ENCODE results near the gene MAGI1. TPM values are rescaled to one million over a fixed set of nuclear protein-coding genes. Genes with fewer than 3 reads are reported as not detected.

MAGI1 gene
- total and polyA plus RNA-seq, 7 donors = 10.2 to 54.0 (median 29.8) TPM

- Histone ChIP-seq H3K4me1 (peaks cover 0 to 14% (median 4%) of the 10 kb centered on the region in 4 donors), H3K36me3 (no peaks in the 10 kb centered on the region), H3K4me3 (no peak overlapping the region), H3K9me3 (no peaks in the 10 kb centered on the region), H3K27me3 (no peaks in the 10 kb centered on the region), H3K27ac (no peak overlapping the region)
- intact Hi-C loops (cut with DNase I) = no loop called here
- TF ChIP-seq, protein P1, sequence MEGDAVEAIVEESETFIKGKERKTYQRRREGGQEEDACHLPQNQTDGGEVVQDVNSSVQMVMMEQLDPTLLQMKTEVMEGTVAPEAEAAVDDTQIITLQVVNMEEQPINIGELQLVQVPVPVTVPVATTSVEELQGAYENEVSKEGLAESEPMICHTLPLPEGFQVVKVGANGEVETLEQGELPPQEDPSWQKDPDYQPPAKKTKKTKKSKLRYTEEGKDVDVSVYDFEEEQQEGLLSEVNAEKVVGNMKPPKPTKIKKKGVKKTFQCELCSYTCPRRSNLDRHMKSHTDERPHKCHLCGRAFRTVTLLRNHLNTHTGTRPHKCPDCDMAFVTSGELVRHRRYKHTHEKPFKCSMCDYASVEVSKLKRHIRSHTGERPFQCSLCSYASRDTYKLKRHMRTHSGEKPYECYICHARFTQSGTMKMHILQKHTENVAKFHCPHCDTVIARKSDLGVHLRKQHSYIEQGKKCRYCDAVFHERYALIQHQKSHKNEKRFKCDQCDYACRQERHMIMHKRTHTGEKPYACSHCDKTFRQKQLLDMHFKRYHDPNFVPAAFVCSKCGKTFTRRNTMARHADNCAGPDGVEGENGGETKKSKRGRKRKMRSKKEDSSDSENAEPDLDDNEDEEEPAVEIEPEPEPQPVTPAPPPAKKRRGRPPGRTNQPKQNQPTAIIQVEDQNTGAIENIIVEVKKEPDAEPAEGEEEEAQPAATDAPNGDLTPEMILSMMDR (IDR thresholded peaks at IDR 0.05) = no peak
- TF ChIP-seq POLR2AphosphoS5 (IDR thresholded peaks at IDR 0.05) (no peak), EP300 (IDR thresholded peaks at IDR 0.05) (no peak), POLR2A (IDR thresholded peaks at IDR 0.05) (no peak)
- 86 to 89% methylated on average over 8 of the region's 8 CpGs for whole genome bisulfite sequencing, 2 donors
- no peak for DNase-seq
Observed at GRCh38 chr3:66018057-66019033, 20.4 kb downstream of the MAGI1 start.

- no peak overlapping the region for H3K4me3 ChIP-seq
- 60 to 68% methylated on average over 5 of the region's 5 CpGs for WGBS, 2 donors
- H3K9me3 ChIP-seq = no peaks in the 10 kb centered on the region
- no peak for DNase-seq
- H3K36me3 ChIP-seq = no peaks in the 10 kb centered on the region
- H3K4me1 ChIP-seq = peaks cover 0 to 14% (median 4%) of the 10 kb centered on the region in 4 donors
- H3K27ac ChIP-seq = no peak overlapping the region
- TF ChIP-seq, protein P1 (IDR thresholded peaks at IDR 0.05) = no peak
- TF ChIP-seq POLR2A (IDR thresholded peaks at IDR 0.05) = no peak
- TF ChIP-seq POLR2AphosphoS5 (IDR thresholded peaks at IDR 0.05) = no peak
- no peak for TF ChIP-seq EP300 (IDR thresholded peaks at IDR 0.05)
- intact Hi-C loops (cut with DNase I) = no loop called here
- no peaks in the 10 kb centered on the region for H3K27me3 ChIP-seq
Observed at GRCh38 chr3:66017591-66017990, 21.1 kb downstream of the MAGI1 start.

DNA sequence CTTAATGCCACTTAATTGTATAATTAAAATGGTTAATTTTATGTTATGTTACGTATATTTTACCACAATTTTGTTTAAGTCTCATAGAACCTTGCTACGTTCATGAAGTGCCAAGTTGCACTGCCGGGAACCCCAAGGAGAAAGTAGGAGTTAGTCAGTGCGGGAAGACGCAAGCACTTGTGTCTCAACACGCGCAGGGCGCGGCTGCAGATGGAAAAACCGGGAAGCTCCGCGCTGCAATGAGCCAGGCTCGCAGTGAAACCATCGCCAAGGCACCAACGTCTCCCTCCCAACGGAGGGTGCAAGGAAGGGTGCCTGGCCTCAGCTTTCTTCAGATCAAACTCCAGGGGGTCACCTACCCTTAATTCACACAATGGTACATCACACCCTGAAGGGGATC is 21.6 kb downstream of the MAGI1 start:
- H3K4me3 ChIP-seq = no peak overlapping the region
- 90 to 92% methylated on average over 16 of the region's 16 CpGs for WGBS, 2 donors
- H3K9me3 ChIP-seq = no peaks in the 10 kb centered on the region
- DNase-seq = no peak
- intact Hi-C loops (cut with DNase I) = no loop called here
- no peaks in the 10 kb centered on the region for H3K27me3 ChIP-seq
- H3K36me3 ChIP-seq = no peaks in the 10 kb centered on the region
- TF ChIP-seq EP300 (IDR thresholded peaks at IDR 0.05) (no peak), POLR2A (IDR thresholded peaks at IDR 0.05) (no peak), POLR2AphosphoS5 (IDR thresholded peaks at IDR 0.05) (no peak)
- TF ChIP-seq, protein P1 (IDR thresholded peaks at IDR 0.05) = no peak
- peaks cover 0 to 14% (median 4%) of the 10 kb centered on the region in 4 donors for H3K4me1 ChIP-seq
- H3K27ac ChIP-seq = no peak overlapping the region

GRCh38 chr3:66015841-66016240 is 22.9 kb downstream of the MAGI1 start:
- TF ChIP-seq, protein P1 (IDR thresholded peaks at IDR 0.05) = no peak
- TF ChIP-seq EP300 (IDR thresholded peaks at IDR 0.05) = no peak
- TF ChIP-seq POLR2AphosphoS5 (IDR thresholded peaks at IDR 0.05) = no peak
- no peak for TF ChIP-seq POLR2A (IDR thresholded peaks at IDR 0.05)
- H3K4me3 ChIP-seq = no peak overlapping the region
- no peak for DNase-seq
- intact Hi-C loops (cut with DNase I) = no loop called here
- no peaks in the 10 kb centered on the region for H3K9me3 ChIP-seq
- no peaks in the 10 kb centered on the region for H3K36me3 ChIP-seq
- H3K4me1 ChIP-seq = peaks cover 0 to 14% (median 5%) of the 10 kb centered on the region in 4 donors
- H3K27ac ChIP-seq = no peak overlapping the region
- 89 to 92% methylated on average over 4 of the region's 4 CpGs for WGBS, 2 donors
- H3K27me3 ChIP-seq = no peaks in the 10 kb centered on the region
